HCT116 (cell line): ENCODE measurements around the gene ZBTB6.

Experiments used
- CBX3 ChIP-seq: IDR thresholded peaks from 2 replicates; pipeline ENCODE4 v1.6.1; 2012; ENCODE audit warnings: low read depth
- CEBPB ChIP-seq: IDR thresholded peaks from 2 replicates; pipeline ENCODE4 v1.6.1; 2012; ENCODE audit warnings: low read depth
- CTCF ChIP-seq, 3 experiments: fragments of 200-600 bp in 1 of 3; sonication (generic) in 1 of 3; IDR thresholded peaks in 2 of 3; conservative IDR thresholded peaks in 1 of 3; 2 replicates each; pipeline ENCODE4 v1.5.1; 2012 to 2017; ENCODE audit warnings: low read depth in 2 of 3, low read length in 2 of 3, antibody characterized with exemption in 1 of 3, borderline replicate concordance in 1 of 3, control low read depth in 1 of 3, mild to moderate bottlenecking in 1 of 3, mixed read lengths in 1 of 3, mixed run types in 1 of 3, moderate library complexity in 1 of 3; ENCODE audit not compliant: insufficient read depth in 1 of 3
- EZH2 ChIP-seq: fragments of 200-600 bp; sonication (generic); IDR thresholded peaks from 2 replicates; pipeline ENCODE4 v1.6.1; 2017; ENCODE audit warnings: antibody characterized with exemption, mixed run types
- EZH2phosphoT487 ChIP-seq: fragments of 200-600 bp; IDR thresholded peaks from 2 replicates; pipeline ENCODE4 v1.6.1; 2018; ENCODE audit warnings: antibody characterized with exemption, borderline replicate concordance
- JUND ChIP-seq: IDR thresholded peaks from 2 replicates; pipeline ENCODE4 v1.6.1; 2012
- MAX ChIP-seq: IDR thresholded peaks from 2 replicates; pipeline ENCODE4 v1.6.1; 2012
- POLR2A ChIP-seq: IDR thresholded peaks from 2 replicates; pipeline ENCODE4 v1.7.0; 2011; ENCODE audit warnings: borderline replicate concordance; ENCODE audit not compliant: insufficient read depth, insufficient read length; ENCODE audit errors: extremely low read depth
- POLR2AphosphoS5 ChIP-seq: IDR thresholded peaks from 2 replicates; pipeline ENCODE4 v1.6.1; 2011; ENCODE audit warnings: mild to moderate bottlenecking, low read depth, low read length, moderate library complexity
- REST ChIP-seq: IDR thresholded peaks from 2 replicates; pipeline ENCODE4 v1.6.1; 2012; ENCODE audit warnings: low read depth
- SRF ChIP-seq: IDR thresholded peaks from 2 replicates; pipeline ENCODE4 v1.6.1; 2012; ENCODE audit warnings: low read depth
- ZFX ChIP-seq: fragments of 450-650 bp; IDR thresholded peaks from 2 replicates; pipeline ENCODE4 v1.6.1; 2017
- TF ChIP-seq, protein P1 (sequence below): IDR thresholded peaks from 2 replicates; pipeline ENCODE4 v1.6.1; 2012

DNA sequence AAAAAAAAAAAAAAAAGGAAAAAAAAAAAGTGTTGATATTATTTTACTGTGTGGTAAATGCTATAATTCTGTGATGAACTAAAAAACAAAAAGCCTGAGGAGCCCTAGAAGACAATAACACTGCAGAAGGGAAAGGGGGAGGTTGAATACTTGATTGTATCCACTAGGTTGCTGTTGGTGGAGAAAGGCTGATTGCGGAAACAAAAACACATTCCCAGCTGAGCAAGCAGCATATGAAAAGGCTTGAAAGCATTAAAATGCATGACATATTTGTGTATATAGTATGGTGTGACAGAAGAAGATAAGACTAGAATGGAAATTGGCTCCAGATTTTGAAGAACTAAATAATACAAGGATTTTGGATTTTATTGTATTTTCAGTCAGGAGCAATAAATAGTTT is 36.6 kb upstream of the ZBTB6 start:
- TF ChIP-seq CEBPB (no peak), EZH2phosphoT487 (no peak), EZH2 (no peak), CTCF (IDR thresholded peaks at IDR 0.05 in 2 of 3, conservative IDR thresholded peaks at IDR 0.05 in 1 of 3; ENCODE audit: borderline replicate concordance in 1 of 3, insufficient read depth in 1 of 3, low read depth in 2 of 3, low read length in 2 of 3) (no peak), POLR2A (no peak), MAX (no peak), POLR2AphosphoS5 (no peak), CBX3 (no peak), SRF (no peak), REST (no peak), ZFX (no peak), JUND (no peak)
- TF ChIP-seq, protein P1, sequence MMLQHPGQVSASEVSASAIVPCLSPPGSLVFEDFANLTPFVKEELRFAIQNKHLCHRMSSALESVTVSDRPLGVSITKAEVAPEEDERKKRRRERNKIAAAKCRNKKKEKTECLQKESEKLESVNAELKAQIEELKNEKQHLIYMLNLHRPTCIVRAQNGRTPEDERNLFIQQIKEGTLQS = no peak
